ENCODE results near the gene SAMD14. TPM values are rescaled to one million over a fixed set of nuclear protein-coding genes. Genes with fewer than 3 reads are reported as not detected.

SAMD14 gene
- total and polyA plus RNA-seq, 2 experiments from 2014 or later, result 0.70 to 4.7 TPM

DNA sequence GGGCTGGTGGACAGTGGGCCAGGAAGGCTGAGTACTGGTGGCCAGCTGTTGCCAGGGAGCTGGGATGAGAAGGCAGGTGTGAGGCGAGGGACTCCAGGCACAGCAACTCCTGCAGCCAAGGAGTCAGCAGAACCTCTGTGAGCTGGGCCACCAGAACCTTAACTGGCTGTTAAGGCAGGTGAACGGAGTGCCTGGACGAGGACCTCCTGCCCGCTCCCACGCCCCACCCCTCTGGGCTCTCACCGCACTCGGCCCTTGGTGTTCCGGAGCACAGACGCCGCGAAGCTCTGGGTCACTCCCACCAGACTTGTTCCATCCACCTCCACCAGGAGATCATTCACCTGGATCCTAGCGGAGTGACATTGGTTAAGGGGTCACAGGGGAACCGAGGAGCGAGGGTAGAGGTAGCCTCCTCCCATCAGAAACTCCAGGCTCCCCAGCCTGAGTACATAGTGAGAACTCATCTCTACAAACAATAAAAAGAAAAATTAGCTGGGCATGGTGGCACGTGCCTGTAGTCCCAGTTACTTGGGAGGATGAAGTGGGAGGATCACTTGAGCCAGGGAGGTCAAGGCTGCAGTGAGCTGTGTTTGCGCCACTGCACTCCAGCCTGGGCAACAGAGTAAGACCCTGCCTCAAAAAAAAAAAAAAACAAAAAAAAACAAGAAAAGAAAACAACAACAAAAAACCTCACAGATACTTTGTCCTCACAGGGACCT is 11.2 kb upstream of the SAMD14 start:
- H3K27ac Mint-ChIP-seq, result no peak overlapping the region
- no peaks in the 10 kb centered on the region for H4K20me1 ChIP-seq (replicated peaks; ENCODE audit: insufficient read depth)
- peaks cover 19% of the 10 kb centered on the region for H3K4me1 Mint-ChIP-seq
- no peak overlapping the region for H3K4me2 ChIP-seq
- no peaks in the 10 kb centered on the region; the same call in 1 of the 2 replicates for H3K36me3 ChIP-seq (ENCODE audit: insufficient read depth)
- TF ChIP-seq ZNF114 (CRISPR knock-in tag; IDR thresholded peaks at IDR 0.05) (no peak), CTCF (conservative IDR thresholded peaks at IDR 0.05; ENCODE audit: low read depth in 2 of 2) (no peak), EZH2phosphoT487 (IDR thresholded peaks at IDR 0.05; ENCODE audit: unreplicated experiment) (no peak), REST (IDR thresholded peaks at IDR 0.05; ENCODE audit: unreplicated experiment) (no peak), POLR2AphosphoS5 (IDR thresholded peaks at IDR 0.05; ENCODE audit: low read depth) (no peak), EZH2 (IDR thresholded peaks at IDR 0.05; ENCODE audit: low read depth, unreplicated experiment) (no peak), ZNF331 (CRISPR knock-in tag; IDR thresholded peaks at IDR 0.05; ENCODE audit: low read depth) (no peak), CREB1 (CRISPR knock-in tag; IDR thresholded peaks at IDR 0.05; ENCODE audit: low read depth) (no peak), STAT1 (IDR thresholded peaks at IDR 0.05; ENCODE audit: unreplicated experiment) (no peak), NANOG (IDR thresholded peaks at IDR 0.05; ENCODE audit: borderline replicate concordance) (no peak), JUNB (IDR thresholded peaks at IDR 0.05; ENCODE audit: unreplicated experiment) (no peak)
- TF ChIP-seq, protein P1, sequence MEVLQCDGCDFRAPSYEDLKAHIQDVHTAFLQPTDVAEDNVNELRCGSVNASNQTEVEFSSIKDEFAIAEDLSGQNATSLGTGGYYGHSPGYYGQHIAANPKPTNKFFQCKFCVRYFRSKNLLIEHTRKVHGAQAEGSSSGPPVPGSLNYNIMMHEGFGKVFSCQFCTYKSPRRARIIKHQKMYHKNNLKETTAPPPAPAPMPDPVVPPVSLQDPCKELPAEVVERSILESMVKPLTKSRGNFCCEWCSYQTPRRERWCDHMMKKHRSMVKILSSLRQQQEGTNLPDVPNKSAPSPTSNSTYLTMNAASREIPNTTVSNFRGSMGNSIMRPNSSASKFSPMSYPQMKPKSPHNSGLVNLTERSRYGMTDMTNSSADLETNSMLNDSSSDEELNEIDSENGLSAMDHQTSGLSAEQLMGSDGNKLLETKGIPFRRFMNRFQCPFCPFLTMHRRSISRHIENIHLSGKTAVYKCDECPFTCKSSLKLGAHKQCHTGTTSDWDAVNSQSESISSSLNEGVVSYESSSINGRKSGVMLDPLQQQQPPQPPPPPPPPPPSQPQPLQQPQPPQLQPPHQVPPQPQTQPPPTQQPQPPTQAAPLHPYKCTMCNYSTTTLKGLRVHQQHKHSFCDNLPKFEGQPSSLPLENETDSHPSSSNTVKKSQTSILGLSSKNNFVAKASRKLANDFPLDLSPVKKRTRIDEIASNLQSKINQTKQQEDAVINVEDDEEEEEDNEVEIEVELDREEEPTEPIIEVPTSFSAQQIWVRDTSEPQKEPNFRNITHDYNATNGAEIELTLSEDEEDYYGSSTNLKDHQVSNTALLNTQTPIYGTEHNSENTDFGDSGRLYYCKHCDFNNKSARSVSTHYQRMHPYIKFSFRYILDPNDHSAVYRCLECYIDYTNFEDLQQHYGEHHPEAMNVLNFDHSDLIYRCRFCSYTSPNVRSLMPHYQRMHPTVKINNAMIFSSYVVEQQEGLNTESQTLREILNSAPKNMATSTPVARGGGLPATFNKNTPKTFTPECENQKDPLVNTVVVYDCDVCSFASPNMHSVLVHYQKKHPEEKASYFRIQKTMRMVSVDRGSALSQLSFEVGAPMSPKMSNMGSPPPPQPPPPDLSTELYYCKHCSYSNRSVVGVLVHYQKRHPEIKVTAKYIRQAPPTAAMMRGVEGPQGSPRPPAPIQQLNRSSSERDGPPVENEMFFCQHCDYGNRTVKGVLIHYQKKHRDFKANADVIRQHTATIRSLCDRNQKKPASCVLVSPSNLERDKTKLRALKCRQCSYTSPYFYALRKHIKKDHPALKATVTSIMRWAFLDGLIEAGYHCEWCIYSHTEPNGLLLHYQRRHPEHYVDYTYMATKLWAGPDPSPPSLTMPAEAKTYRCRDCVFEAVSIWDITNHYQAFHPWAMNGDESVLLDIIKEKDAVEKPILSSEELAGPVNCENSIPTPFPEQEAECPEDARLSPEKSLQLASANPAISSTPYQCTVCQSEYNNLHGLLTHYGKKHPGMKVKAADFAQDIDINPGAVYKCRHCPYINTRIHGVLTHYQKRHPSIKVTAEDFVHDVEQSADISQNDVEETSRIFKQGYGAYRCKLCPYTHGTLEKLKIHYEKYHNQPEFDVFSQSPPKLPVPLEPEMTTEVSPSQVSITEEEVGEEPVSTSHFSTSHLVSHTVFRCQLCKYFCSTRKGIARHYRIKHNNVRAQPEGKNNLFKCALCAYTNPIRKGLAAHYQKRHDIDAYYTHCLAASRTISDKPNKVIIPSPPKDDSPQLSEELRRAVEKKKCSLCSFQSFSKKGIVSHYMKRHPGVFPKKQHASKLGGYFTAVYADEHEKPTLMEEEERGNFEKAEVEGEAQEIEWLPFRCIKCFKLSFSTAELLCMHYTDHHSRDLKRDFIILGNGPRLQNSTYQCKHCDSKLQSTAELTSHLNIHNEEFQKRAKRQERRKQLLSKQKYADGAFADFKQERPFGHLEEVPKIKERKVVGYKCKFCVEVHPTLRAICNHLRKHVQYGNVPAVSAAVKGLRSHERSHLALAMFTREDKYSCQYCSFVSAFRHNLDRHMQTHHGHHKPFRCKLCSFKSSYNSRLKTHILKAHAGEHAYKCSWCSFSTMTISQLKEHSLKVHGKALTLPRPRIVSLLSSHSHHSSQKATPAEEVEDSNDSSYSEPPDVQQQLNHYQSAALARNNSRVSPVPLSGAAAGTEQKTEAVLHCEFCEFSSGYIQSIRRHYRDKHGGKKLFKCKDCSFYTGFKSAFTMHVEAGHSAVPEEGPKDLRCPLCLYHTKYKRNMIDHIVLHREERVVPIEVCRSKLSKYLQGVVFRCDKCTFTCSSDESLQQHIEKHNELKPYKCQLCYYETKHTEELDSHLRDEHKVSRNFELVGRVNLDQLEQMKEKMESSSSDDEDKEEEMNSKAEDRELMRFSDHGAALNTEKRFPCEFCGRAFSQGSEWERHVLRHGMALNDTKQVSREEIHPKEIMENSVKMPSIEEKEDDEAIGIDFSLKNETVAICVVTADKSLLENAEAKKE (CRISPR knock-in tag; IDR thresholded peaks at IDR 0.05), result no peak
- TF ChIP-seq, protein P2, sequence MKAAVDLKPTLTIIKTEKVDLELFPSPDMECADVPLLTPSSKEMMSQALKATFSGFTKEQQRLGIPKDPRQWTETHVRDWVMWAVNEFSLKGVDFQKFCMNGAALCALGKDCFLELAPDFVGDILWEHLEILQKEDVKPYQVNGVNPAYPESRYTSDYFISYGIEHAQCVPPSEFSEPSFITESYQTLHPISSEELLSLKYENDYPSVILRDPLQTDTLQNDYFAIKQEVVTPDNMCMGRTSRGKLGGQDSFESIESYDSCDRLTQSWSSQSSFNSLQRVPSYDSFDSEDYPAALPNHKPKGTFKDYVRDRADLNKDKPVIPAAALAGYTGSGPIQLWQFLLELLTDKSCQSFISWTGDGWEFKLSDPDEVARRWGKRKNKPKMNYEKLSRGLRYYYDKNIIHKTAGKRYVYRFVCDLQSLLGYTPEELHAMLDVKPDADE (IDR thresholded peaks at IDR 0.05), result no peak
- H3K79me2 ChIP-seq (replicated peaks; ENCODE audit: insufficient read depth), result no peaks in the 10 kb centered on the region
- peaks cover 53% of the 10 kb centered on the region for H3K36me3 Mint-ChIP-seq (ENCODE audit: low read depth)
- no peak overlapping the region for H2AFZ ChIP-seq
- H3K27me3 ChIP-seq (ENCODE audit: insufficient read depth), result no peaks in the 10 kb centered on the region
- no peak for DNase-seq (ENCODE audit: low spot score)
- peaks cover 25% of the 10 kb centered on the region for H3K27me3 Mint-ChIP-seq (ENCODE audit: insufficient read depth, low read depth, poor library complexity)
- H3K9me2 ChIP-seq (ENCODE audit: insufficient read depth), result no peaks in the 10 kb centered on the region
- no peak overlapping the region for H3K4me3 ChIP-seq
- H3K9me3 Mint-ChIP-seq, result no peaks in the 10 kb centered on the region
- no peaks in the 10 kb centered on the region for H3F3A ChIP-seq (replicated peaks; ENCODE audit: low read depth)
- no peak overlapping the region for H3K4me3 Mint-ChIP-seq
- H3K4me1 ChIP-seq (ENCODE audit: insufficient read depth), result peaks cover 5% of the 10 kb centered on the region
- no peak overlapping the region for H3K27ac ChIP-seq (ENCODE audit: low read depth)
- no peak for ATAC-seq

Data from GM23338 (cell line).